AG08395 (cell line): ENCODE data around the gene NABP1.

Experiments
- DNase-seq: peaks from one replicate; pipeline ENCODE4 v3.0.0; 2012; ENCODE audit warnings: mixed read lengths, low spot score

The NABP1 gene

DNA sequence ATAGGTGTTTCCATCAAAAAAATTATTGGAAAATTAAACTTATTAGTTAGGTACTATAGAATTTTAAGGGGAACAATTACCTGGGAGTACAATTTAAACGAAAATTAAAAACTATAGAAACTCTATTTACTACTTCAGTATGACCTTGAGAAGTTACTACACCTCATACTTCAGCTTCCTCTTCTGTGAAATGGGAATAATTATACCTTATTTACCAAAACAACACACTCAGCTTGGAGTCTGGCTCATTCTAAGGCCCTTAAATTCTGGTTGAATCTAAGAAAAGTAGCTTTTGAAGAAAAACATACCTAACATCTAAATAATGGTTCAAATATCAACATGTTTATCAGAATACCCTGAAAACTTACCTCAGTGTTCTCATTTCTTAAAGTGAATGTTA is 2.7 kb downstream of the NABP1 start:
- no peak for DNase-seq

- no peak for DNase-seq
Measured at GRCh38 chr2:191682126-191682525, 4.2 kb downstream of the NABP1 start.

- no peak for DNase-seq
Measured at GRCh38 chr2:191686066-191686465, 8.1 kb downstream of the NABP1 start.

- no peak for DNase-seq
Measured at GRCh38 chr2:191686729-191687128, 8.8 kb downstream of the NABP1 start.

- DNase-seq, result no peak
Measured at GRCh38 chr2:191687867-191688266, 9.9 kb downstream of the NABP1 start.

DNA sequence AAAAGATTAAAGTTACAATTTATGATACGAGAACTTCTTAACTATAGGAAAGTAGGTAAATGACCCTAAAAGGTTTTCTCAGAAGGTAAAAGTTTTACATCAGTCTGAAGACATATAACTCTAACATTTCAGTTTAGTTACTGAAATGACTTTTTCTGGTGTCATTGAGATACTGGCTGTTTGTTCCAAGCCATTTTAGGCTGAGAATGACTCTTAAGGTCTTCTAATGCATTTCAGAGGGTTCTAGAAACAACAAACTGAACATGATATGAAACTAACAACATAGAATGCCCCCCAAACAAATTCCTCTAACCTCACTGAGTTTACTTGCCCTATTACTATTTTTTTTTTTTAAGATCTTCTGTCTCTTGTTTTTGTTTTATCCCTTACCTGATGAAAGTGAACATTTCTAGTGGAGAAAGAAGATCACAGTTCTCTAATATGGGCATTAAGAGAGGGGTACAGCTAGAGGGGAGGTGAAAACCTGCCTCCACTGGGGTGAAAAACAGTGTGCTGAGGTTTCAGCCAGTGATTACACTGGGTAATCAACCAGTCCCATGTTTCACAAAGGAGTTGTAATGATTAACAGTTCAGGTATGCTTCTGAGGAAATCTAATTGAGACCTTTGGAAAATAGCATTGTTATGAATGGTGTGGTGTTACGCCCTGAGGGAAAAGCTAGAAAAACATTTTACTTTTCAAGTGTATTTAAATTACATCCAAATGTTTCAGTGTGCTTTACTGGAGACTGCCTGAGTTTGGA is 11.2 kb downstream of the NABP1 start:
- peak; percentile 76 for DNase-seq

- DNase-seq, result no peak
Measured at GRCh38 chr2:191690327-191690726, 12.4 kb downstream of the NABP1 start.

- DNase-seq, result peak; percentile 80
Measured at GRCh38 chr2:191691016-191691735, 13.2 kb downstream of the NABP1 start.

GRCh38 chr2:191691898-191692297 is 14.0 kb downstream of the NABP1 start:
- DNase-seq, result no peak

GRCh38 chr2:191692502-191693115 is 14.7 kb downstream of the NABP1 start:
- DNase-seq, result no peak

DNA sequence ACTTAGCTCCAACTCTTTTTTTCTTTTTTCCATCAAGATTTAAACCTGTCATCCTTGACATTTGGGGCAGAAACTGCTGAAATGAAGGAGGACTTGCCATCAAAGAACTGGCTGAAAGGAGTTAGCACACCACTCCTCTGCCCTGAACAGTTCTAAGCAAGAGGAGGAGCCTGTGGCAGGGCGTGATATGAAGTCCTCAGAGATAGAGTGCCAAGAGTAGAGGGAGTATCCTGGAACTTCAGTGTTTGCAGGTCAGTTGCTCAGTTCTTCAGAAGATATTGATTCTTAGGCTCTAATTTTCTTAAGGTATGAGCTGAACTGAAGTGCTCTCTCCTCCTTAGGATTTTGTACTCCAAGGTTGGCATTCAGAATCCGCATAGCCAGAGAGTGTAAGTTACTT is 15.2 kb downstream of the NABP1 start:
- no peak for DNase-seq

GRCh38 chr2:191693778-191694177 is 15.8 kb downstream of the NABP1 start:
- no peak for DNase-seq

DNA sequence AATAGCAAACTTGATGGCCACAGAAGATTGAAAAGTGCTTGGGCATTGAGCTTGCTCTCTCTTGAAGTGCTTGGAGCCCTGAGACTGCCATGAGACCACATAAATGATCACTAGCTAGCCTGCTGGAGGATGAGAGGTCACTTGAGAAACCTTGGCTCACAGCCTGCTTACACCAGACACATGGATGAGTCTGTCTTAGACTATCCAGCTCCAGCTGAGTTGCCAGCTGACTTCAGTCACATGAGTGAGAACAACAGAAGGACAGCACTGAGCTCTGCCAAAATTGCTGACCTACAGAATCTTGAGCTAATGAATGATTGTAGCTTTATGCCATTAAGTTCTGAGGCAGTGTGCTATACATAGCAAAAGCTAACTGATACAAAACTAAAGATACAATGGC is 18.1 kb downstream of the NABP1 start:
- peak; percentile 90 for DNase-seq

GRCh38 chr2:191696966-191697365 is 19.0 kb downstream of the NABP1 start:
- DNase-seq, result no peak

GRCh38 chr2:191697870-191698269 is 19.9 kb downstream of the NABP1 start:
- DNase-seq, result no peak

DNA sequence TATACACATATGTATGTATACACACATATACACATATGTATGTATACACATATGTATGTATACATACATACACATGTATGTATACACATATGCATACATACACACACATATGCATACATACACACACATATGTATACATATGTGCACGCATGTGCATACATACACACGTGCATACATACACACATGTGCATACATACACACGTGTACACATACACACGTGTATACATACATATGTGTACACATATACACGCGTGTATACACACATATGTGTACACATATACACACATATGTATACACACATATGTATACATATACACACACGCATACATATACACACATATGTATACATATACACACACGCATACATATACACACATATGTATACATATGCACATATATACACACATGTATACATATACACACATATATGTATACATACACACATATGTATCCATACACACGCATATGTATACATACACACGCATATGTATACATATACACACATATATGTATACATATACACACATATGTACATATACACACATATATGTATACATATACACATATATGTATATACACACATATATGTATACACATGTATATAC is 21.5 kb downstream of the NABP1 start:
- DNase-seq, result no peak

- DNase-seq, result no peak
Measured at GRCh38 chr2:191701029-191701428, 23.1 kb downstream of the NABP1 start.

- DNase-seq, result no peak
Measured at GRCh38 chr2:191701696-191702095, 23.8 kb downstream of the NABP1 start.

GRCh38 chr2:191703079-191703725 is 25.3 kb downstream of the NABP1 start:
- no peak for DNase-seq

DNA sequence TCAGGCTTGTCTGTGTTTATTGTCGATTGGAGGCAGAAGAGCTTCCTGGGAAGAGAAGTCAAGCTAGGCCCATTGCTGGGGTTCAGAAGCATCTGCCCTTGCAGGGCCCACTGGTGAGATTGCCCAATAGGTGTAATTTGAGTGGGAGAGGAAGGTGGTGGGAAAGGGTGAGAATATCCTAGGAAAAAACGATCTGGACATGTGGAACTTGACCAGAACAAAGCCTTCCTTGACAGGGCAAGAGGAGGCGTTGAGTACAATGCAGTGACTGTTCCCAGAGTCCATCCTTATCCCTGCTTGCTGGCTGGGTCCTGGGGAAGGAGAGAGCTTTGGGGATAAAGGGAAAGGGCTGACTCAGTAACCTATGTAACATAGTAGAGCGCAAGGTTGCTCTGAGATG is 27.1 kb downstream of the NABP1 start:
- no peak for DNase-seq

DNA sequence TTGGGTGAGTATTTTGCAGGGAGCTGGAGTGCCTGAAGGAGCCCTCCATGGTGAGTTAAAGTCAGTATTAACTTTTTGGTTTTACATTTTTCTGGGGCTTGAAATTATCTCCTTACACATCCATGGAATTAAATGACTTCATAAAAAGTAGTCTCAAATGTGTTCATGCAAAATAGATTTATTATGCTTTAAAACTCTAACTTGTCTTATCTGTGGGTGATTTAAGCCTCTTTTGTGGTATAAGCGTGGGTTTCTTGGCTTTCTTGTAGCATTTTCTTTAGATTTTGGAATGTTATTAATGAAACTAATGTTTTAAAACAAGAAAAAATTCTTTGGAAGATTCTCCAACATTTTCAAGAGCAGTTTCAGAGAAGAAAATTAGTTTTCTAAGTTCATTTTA is 27.8 kb downstream of the NABP1 start:
- DNase-seq, result no peak

DNA sequence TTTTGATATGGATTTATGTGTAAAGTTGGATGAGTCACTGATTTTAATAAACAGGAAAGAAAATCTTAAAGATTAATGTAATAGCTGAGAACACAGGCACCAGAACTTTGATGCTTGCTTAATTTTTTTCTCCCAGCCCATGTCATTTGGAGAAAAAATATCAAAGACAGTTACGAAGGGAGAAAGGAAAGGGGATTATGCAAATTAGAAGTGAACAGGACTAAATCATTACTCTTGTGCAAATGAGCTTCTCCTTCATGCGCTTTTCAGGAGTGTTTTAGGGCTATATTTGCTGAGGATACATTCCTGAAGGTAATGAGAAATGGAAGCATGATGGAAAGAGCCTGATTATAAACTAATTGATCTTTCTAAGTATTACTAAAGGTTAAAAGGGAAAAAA is 28.9 kb downstream of the NABP1 start:
- DNase-seq, result no peak
